ENCODE results near the gene PTGR1. TPM values are rescaled to one million over a fixed set of nuclear protein-coding genes. Genes with fewer than 3 reads are reported as not detected.
"Not testable (repeated sequence)": the region's sequence is repeated elsewhere in the genome, so short reads cannot be mapped to it uniquely, and the experiment has no call there.

The PTGR1 gene
- total RNA-seq, 4 donors from 2014 or later, result 20.2 to 50.1 (median 40.4) TPM

DNA sequence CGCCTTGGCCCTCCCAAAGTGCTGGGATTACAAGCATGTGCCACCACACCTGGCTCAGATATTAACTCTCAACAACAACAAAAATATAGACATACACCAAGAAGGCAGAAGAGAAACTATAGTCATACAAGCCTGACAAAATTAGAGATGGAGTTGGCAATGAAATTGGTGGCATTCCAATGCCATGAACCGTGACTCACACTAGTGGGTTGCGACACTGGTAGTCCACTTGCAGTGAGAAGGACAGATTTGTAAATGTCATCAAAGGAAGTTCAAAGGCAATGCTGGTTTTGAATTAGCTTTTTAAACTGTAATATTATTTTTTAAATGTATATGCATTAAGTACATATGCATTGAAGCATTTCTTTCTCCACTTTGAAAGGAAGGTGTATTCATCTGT is 23.2 kb upstream of the PTGR1 start:
- TF ChIP-seq POLR2A (IDR thresholded peaks at IDR 0.05) (no peak), CTCF (IDR thresholded peaks at IDR 0.05) (no peak)
- peak in 1 of 2 donors; percentile 56 for DNase-seq (ENCODE audit: low spot score in 2 of 2)
- intact Hi-C loops (cut with DNase I; ENCODE audit: low total_unique reads), result no loop called here
- WGBS, 2 donors, result 28 to 48% methylated on average over 3 of the region's 3 CpGs
- H3K4me3 ChIP-seq (ENCODE audit: low read depth, poor library complexity, severe bottlenecking), result no peak overlapping the region

GRCh38 chr9:111621895-111622480 is 22.5 kb upstream of the PTGR1 start:
- H3K4me3 ChIP-seq (ENCODE audit: low read depth, poor library complexity, severe bottlenecking), result no peak overlapping the region
- 18 to 27% methylated on average over 2 of the region's 2 CpGs for WGBS, 2 donors
- intact Hi-C loops (cut with DNase I; ENCODE audit: low total_unique reads), result no loop called here
- TF ChIP-seq POLR2A (IDR thresholded peaks at IDR 0.05), result no peak
- peak in 1 of 3 donors; percentile 18 for TF ChIP-seq CTCF (IDR thresholded peaks at IDR 0.05)
- DNase-seq (ENCODE audit: low spot score in 2 of 2), result no peak

DNA sequence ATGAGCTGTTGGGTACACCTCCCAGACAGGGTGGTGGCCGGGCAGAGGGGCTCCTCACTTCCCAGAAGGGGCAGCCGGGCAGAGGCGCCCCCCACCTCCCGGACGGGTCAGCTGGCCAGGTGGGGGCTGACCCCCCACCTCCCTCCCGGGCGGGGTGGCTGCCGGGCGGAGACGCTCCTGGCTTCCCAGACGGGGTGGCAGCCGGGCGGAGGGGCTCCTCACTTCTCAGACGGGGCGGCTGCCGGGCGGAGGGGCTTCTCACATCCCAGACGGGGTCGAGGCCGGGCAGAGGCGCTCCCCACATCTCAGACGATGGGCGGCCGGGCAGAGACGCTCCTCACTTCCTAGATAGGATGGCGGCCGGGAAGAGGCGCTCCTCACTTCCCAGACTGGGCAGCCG is 17.9 kb upstream of the PTGR1 start:
- WGBS, 2 donors, result 89 to 96% methylated on average over 25 to 27 of the region's 29 CpGs
- DNase-seq (ENCODE audit: low spot score in 2 of 2); intact Hi-C loops (cut with DNase I; ENCODE audit: low total_unique reads); H3K4me3 ChIP-seq (ENCODE audit: low read depth, poor library complexity, severe bottlenecking): not testable (repeated sequence)

DNA sequence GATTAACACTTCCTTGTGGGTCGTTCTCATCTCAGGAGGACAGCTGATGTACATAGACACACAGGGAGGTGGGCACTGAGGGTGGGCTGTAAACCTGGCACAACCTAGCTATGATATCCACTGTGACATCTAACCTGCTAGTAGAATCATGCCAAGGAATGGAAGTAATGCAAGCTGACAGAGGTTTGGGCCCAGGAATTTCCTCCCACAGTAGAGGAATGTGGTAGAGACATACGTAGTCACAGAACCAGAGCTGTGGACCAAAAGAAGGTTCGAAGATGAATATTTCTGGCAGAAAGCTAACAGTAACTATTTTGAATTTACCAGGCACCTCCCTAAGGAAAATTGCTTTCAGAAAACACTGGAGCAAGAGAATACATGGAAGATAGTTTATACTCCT is 16.5 kb upstream of the PTGR1 start:
- TF ChIP-seq CTCF (IDR thresholded peaks at IDR 0.05), result no peak
- 42 to 52% methylated on average over 3 of the region's 3 CpGs for WGBS, 2 donors
- no peak overlapping the region for H3K4me3 ChIP-seq (ENCODE audit: low read depth, poor library complexity, severe bottlenecking)
- intact Hi-C loops (cut with DNase I; ENCODE audit: low total_unique reads), result no loop called here
- DNase-seq (ENCODE audit: low spot score in 2 of 2), result no peak

DNA sequence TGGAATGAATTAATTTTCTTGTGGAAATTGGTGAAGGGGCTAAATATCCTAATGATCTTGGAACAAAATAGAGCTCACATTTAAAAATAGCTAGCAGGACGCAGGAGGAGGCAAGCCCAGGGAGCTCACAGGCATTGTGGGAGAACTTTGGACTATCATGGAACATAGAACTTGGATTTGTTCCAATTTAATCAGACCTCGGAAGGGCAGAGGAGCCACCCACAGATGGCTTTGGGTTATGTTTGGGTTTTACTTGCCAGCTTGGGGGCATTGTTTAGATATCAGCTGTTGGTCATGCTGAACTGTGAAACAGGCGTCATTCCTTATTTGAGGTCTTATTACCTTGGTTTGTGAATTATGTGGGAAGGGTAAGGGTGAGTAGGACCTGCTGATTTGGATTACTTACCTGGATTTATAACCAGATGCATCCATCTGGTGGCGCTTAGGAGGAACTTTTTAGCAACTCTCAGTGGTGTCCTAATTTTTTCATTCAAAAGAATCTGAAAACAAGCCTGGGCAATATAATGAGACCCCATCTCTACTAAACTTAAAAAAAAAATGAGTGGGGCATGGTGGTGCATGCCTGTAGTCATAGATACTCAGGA is 14.1 kb upstream of the PTGR1 start:
- WGBS, 2 donors, result 34 to 57% methylated on average over 4 of the region's 4 CpGs
- H3K4me3 ChIP-seq (ENCODE audit: low read depth, poor library complexity, severe bottlenecking), result no peak overlapping the region
- DNase-seq (ENCODE audit: low spot score in 2 of 2), result no peak
- intact Hi-C loops (cut with DNase I; ENCODE audit: low total_unique reads), result no loop called here
- TF ChIP-seq CTCF (IDR thresholded peaks at IDR 0.05), result no peak
- no peak for TF ChIP-seq POLR2A (IDR thresholded peaks at IDR 0.05)

GRCh38 chr9:111610845-111611244 is 11.4 kb upstream of the PTGR1 start:
- H3K4me3 ChIP-seq (ENCODE audit: low read depth, poor library complexity, severe bottlenecking), result no peak overlapping the region
- no peak for DNase-seq (ENCODE audit: low spot score in 2 of 2)
- TF ChIP-seq POLR2A (IDR thresholded peaks at IDR 0.05) (no peak), CTCF (IDR thresholded peaks at IDR 0.05) (no peak)
- intact Hi-C loops (cut with DNase I; ENCODE audit: low total_unique reads), result no loop called here
- 46 to 55% methylated on average over 7 of the region's 7 CpGs for WGBS, 2 donors

Data from lower leg skin (tissue), 4 donors.